ENCODE results near the gene CHSY1.

DNA sequence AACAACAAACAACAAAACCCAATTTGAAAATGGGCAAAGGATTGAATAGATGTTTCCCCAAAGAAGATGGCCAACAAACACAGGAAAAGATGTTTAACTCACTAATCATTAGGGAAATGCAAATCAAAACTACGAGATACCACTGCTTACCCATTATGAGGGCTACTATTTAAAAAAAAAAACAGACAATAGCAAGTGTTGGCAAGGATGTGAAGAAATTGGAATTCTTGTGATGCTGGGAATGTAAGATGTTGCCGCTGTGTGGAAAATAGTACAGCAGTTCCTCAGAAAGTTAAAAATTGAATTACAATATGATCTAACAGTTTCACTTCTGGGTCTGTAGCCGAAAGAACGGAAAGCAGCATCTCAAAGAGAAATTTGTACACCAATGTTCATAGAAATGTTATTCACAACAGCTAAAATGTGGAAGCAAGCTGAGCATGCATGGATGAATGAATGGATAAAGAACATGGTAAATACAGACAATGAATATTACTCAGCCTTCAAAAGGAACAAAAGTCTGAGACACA is 121.9 kb downstream of the CHSY1 start:
- TF ChIP-seq, protein P1, sequence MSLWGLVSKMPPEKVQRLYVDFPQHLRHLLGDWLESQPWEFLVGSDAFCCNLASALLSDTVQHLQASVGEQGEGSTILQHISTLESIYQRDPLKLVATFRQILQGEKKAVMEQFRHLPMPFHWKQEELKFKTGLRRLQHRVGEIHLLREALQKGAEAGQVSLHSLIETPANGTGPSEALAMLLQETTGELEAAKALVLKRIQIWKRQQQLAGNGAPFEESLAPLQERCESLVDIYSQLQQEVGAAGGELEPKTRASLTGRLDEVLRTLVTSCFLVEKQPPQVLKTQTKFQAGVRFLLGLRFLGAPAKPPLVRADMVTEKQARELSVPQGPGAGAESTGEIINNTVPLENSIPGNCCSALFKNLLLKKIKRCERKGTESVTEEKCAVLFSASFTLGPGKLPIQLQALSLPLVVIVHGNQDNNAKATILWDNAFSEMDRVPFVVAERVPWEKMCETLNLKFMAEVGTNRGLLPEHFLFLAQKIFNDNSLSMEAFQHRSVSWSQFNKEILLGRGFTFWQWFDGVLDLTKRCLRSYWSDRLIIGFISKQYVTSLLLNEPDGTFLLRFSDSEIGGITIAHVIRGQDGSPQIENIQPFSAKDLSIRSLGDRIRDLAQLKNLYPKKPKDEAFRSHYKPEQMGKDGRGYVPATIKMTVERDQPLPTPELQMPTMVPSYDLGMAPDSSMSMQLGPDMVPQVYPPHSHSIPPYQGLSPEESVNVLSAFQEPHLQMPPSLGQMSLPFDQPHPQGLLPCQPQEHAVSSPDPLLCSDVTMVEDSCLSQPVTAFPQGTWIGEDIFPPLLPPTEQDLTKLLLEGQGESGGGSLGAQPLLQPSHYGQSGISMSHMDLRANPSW (CRISPR knock-in tag; conservative IDR thresholded peaks at IDR 0.05; ENCODE audit: low read depth) = no peak
- TF ChIP-seq IRF1 (CRISPR knock-in tag; IDR thresholded peaks at IDR 0.05) = no peak
- no peak for TF ChIP-seq NR2C2 (CRISPR knock-in tag; IDR thresholded peaks at IDR 0.05)
- TF ChIP-seq CTCF (IDR thresholded peaks at IDR 0.05) = no peak
- TF ChIP-seq ZNF396 (CRISPR knock-in tag; IDR thresholded peaks at IDR 0.05; ENCODE audit: borderline replicate concordance) = no peak
- TF ChIP-seq ETV6 (CRISPR knock-in tag; IDR thresholded peaks at IDR 0.05) = no peak

Data from WTC11 (cell line).